GM18858 (cell line): ENCODE measurements around the gene FGFRL1.

Experiments used
- ATAC-seq: cut with Tn5 transposase; IDR thresholded peaks from one replicate; pipeline ENCODE4 v1.9.1; 2021; ENCODE audit not compliant: unreplicated experiment

Gene FGFRL1

DNA sequence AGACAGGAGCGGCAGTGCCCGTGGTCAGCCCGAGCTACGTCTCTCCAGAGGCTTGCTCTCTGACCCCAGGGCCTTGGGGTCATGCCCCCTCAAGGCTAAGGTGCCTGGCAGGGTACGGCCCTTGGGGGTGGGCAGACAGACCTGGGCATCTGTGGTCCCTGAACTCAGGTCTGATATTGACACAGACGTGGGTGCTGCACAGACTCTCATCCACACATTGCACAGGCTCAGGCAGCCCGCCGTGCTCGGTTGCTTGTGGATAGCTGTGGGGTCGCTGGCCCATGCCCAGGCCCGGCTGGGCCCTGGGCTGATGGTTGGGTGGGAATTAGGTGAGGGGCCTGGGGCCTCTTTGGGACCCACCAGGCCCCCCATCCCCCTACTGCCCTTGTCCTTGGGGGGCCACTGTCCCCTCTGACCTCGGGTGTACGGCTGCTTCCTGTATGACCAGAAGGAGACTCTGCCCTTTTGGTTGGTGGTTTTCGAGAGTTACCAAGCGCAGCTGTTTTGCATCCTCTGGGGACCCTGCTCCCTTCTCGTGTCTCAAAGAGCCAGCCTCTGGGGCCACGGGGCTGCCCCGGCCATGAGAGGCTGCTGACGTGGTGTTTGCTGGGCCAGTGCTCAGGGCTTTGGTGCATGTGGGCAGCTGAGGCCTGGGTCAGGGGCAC is 10.1 kb downstream of the FGFRL1 start:
- peak; percentile 81 for ATAC-seq

DNA sequence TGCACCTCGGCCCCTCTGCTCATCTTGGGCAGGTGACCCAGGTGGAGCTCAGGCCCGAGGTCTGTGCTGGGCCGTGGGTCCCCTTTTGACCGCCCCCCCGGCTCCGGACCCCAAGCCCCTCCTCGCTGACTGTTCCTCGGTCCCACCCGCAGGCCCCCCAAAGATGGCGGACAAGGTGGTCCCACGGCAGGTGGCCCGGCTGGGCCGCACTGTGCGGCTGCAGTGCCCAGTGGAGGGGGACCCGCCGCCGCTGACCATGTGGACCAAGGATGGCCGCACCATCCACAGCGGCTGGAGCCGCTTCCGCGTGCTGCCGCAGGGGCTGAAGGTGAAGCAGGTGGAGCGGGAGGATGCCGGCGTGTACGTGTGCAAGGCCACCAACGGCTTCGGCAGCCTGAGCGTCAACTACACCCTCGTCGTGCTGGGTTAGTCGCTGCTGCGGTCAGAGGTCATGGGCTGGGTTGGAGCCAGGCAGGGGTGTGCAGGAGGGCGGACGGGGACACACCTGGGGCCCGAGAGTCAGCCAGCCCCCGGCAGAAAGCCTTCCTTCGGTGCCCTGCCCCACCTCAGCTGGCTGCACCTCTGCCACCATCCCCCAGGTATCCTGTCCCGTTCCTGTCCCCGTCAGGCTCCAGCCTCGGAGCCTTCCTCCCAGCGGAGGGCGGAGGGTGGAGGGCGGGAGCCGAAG is 10.8 kb downstream of the FGFRL1 start:
- no peak for ATAC-seq

DNA sequence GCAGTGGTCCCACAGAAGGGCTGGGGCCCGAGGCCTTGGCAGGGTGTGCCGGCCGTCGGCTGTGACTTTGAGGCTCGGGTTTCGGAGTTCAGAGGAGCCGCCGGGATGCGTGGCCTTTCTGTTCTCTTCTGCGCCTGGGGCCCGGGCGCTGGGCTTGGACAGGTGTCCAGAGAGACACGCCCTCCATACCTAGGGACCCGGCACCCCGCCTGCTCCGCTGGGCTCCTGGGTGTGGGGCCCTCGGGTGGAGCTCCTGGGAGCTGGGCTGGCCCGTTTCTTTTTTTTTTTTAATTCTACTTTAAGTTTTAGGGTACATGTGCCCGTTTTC is 11.3 kb downstream of the FGFRL1 start:
- ATAC-seq = no peak

DNA sequence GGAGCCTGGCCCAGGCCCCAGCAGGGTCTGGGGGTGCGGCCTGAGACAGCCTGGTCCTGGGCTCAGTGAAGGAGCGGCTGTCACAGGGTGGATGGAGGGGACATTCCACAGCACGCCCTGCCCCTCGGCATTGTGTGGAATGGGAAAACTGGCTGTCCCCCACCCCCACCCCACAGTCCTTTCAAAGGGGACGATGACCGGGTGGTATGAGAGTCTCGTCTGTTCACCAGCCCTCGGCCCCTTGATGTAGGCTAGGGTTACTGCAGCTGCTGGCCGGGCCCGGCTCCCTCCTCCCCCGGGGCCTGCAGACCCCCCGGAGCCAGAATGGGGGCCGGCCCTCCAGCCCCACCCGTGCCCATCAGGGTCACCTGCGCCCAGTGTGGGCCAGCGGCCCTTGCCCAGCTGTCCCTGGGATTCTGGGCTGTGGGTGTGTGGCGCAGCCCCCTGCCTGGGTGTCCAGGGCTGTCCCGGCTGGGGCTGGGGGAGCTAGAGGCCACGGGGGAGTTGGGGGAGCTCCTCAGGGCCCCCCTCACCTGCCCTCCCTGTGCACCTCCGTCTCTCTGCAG is 11.7 kb downstream of the FGFRL1 start:
- no peak for ATAC-seq

DNA sequence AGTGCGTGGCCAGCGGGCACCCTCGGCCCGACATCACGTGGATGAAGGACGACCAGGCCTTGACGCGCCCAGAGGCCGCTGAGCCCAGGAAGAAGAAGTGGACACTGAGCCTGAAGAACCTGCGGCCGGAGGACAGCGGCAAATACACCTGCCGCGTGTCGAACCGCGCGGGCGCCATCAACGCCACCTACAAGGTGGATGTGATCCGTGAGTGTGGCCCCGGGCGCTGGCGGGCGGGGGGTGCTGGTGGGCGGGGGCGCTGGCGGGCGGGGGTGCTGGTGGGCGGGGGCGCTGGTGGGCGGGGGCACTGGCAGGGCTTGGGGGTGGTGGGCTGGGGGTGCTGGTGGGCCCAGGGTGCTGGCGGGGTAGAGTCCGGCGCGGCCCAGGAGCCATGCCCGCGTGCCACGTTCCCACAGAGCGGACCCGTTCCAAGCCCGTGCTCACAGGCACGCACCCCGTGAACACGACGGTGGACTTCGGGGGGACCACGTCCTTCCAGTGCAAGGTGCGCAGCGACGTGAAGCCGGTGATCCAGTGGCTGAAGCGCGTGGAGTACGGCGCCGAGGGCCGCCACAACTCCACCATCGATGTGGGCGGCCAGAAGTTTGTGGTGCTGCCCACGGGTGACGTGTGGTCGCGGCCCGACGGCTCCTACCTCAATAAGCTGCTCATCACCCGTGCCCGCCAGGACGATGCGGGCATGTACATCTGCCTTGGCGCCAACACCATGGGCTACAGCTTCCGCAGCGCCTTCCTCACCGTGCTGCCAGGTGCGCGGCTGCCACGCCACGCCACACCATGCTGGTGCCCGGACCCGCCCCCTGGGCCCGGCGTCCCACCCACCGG is 12.7 kb downstream of the FGFRL1 start:
- ATAC-seq = no peak

DNA sequence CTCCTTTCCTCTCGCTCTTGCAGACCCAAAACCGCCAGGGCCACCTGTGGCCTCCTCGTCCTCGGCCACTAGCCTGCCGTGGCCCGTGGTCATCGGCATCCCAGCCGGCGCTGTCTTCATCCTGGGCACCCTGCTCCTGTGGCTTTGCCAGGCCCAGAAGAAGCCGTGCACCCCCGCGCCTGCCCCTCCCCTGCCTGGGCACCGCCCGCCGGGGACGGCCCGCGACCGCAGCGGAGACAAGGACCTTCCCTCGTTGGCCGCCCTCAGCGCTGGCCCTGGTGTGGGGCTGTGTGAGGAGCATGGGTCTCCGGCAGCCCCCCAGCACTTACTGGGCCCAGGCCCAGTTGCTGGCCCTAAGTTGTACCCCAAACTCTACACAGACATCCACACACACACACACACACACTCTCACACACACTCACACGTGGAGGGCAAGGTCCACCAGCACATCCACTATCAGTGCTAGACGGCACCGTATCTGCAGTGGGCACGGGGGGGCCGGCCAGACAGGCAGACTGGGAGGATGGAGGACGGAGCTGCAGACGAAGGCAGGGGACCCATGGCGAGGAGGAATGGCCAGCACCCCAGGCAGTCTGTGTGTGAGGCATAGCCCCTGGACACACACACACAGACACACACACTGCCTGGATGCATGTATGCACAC is 13.6 kb downstream of the FGFRL1 start:
- no peak for ATAC-seq

DNA sequence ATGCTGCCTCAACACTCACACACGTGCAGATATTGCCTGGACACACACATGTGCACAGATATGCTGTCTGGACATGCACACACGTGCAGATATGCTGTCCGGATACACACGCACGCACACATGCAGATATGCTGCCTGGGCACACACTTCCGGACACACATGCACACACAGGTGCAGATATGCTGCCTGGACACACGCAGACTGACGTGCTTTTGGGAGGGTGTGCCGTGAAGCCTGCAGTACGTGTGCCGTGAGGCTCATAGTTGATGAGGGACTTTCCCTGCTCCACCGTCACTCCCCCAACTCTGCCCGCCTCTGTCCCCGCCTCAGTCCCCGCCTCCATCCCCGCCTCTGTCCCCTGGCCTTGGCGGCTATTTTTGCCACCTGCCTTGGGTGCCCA is 14.7 kb downstream of the FGFRL1 start:
- ATAC-seq = no peak

DNA sequence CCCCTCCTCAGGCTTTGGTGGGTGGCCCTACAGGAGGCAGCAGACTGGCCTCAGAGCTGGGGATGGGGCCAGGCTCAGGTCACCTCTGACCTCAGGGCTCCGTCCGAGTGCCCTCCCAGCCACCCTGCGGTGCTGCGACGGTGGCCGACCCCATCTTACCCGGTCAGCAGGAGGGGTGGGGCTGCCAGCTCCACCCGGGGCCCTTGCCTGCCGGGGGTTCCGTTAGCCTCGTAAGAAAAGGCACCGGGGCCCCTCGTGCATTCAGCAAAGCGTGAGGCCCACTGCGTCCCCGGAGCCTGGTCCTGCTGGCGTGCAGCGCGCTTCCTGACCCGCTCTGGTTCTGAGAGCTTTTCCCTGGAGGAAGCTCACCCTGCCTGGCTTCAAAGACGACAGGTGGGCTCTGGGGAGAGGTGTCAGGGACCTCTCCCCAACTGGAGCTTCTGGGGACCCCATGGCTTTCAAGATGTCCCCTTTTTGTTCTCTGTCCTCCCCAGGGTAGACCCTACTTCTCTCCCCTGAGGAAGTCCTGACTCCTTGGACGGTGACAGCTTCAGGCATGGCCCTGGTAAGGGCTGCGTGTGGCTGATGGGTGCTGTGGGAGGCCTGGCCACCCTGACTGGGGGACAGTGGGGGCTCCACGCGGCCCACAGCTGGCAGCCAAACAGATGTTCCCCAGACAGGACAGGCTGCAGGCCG is 15.9 kb downstream of the FGFRL1 start:
- ATAC-seq = no peak

DNA sequence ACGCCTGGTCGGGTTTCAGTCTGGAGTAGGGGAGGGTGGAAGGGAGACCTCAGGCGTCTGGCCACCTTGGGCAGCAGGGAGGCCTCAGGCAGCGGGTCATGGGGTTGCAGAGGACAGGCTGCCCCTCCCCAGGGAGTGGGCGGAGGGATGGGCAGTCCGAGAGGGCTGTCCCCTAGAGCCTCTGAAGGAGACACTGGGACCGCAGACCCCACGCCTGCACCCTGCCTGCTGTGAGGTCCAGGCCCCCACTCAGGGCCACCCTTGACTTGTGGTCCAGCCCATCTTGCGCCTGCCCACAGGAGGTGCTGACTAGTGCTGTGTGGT is 16.5 kb downstream of the FGFRL1 start:
- no peak for ATAC-seq

DNA sequence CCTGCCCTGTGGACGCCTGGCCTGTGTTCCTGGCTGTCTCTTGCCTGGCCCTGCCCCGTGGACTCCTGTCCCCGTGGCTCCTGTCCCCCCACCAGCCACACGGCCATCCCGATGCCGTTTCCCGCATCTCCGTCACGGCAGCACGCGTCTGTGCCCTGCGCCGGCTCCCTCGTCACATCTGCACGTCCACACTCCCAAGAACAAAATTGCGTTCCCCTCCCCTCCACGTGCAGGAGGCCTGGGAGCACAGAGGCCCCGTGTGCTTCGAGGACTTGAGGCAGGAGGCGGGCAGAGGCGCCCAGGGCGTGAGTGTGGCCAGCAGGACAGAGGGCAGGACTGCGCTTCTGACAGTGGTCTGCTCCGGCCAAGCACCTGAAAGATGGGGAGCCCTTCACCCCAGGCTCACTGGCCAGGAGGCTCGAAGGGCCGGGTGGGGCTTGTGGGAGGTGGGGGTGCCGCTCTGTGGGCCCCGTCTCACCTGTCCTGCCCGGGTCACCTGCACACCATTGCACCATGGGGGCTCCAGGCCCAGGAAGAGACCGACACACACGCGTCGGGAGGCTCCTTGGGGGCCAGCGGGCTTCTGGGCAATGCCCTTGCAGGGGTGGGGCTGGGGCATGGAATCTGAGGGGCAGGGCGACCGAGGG is 17.3 kb downstream of the FGFRL1 start:
- ATAC-seq = no peak

DNA sequence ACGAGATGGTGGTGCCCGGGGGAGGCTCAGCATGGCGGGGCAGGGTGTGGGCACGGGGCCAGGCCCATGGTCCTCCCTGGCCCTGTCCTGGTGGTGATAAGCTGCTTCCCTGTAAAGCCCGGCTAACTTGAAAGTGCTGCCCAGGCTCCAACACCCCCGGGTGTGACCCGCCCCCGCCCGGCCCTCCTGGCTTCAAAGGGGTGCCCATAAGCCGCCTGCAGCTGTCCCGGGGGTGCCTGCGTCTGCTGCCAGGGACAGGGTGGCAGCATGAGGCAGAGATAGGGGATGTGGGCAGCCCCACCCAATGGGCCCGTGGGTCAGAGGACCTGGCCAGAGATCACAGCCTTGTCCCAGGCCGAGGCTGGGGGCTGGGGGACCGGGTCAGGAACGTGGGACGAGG is 18.1 kb downstream of the FGFRL1 start:
- no peak for ATAC-seq

DNA sequence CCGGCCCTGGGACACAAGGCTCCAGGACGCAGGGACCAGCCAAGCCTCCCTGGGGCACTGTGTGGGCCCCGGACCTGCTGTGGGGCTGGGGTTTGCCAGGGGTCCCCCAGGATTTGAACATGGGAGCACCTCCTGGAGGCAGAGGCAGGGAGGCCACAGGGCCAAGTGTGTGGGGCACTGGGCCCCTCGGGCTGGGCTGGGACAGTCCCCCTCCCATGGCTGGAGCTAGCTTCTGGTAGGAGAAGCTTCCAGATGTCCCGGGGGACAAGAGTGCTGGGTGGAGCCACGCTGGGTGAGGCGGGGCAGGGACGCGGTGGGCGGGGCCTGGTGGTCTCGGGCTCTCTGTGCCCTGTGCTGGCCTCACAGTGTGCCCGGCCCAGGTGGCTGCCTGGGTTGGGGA is 18.6 kb downstream of the FGFRL1 start:
- ATAC-seq = no peak

DNA sequence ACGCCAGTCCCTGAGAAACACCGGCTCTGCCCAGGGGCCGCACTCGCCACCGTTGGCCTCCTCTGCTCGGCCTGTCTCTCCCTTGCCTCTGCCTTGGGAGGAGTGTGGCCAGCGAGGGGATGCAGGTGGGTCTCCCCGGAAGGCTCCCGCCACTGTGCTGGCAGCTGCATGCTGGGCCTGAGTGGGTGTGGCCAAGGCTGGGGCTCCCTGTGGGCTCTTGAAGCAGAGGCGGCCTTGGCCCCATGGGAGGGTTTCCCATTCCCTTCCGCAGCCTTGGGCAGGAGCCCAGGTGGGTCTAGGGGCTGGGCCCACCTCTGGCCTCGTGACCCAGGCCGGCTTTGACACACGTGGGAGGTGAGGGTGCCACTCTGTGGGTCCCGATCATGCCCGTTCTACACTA is 19.1 kb downstream of the FGFRL1 start:
- no peak for ATAC-seq

DNA sequence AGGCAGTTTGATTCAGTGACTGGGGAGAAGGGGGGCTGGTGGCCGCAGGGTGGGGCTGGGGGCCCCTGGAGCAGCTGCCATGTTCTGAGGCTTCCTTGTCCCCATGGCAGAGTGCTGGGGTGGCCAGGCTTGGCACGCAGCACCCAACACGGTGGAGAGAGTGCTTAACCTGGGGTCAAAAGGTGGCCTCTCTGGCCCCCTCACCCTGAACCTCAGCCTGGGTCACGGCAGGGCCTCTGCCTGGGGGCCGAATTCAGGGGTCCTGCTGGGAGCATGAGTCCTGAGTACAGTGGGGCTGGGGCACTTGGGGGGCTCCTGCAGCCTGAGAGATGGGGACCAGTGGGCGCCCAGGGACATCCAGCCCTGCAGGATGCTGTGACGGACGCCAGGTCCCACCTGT is 19.9 kb downstream of the FGFRL1 start:
- no peak for ATAC-seq

DNA sequence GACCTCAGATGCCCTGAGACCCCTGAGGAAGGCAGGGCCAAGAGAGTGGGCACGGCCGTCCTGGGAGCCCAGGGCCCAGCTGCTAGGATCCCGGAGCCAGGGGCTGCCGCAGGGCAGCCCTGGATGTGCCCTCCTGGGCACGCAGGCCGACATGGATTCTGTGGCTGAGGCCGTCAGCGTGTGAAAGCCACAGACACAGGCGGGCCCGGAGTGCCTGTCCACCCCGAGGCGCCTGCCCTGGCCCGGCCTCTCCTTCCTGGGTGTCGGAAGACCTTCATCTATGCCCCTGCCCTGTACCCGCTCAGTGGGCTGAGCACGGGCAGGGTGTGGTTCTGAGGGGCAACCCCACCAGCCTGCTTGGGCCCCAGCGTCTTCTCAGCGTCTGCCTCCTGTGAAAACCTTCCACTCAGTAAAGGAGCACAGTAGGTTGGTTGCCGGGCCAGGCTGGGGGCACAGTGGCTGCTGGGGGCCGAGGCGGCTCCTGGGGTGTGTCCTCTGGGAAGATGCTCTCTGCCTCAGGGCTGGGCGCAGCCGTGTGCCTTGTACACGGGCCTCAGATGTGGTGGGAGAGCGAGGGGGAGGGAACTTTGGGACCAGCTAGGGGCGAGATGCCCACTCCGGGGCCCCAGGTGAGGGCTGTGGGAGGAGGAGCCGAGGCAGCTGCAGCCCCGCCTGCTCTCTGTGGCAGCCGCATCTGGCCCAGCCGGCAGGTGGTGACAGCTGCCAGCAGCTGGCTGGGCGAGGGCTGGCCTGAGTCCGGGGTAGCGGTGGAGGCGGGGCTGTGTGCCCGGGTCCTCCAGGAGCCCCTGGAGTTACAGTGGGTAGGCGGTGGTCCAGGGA is 20.8 kb downstream of the FGFRL1 start:
- no peak for ATAC-seq

DNA sequence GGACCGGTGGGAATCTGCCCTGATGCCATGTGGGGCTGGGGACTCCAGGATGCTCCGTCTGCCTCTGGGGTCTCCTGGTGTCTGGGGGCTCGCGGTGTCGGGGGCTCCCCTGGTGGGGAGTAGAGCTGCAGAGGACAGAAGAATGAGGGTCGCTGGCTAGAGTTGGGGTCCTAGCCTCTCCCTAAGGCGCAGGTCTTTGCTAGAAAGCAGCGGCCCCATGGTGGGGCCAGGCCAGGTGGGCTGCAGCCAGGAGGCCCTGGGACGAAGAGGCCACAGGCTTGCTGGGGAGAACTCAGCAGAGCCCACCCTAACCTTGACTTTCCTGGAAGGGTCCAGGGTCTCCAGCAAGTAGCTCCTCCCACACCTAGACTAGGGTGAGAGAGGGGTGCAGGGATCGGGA is 21.4 kb downstream of the FGFRL1 start:
- no peak for ATAC-seq

DNA sequence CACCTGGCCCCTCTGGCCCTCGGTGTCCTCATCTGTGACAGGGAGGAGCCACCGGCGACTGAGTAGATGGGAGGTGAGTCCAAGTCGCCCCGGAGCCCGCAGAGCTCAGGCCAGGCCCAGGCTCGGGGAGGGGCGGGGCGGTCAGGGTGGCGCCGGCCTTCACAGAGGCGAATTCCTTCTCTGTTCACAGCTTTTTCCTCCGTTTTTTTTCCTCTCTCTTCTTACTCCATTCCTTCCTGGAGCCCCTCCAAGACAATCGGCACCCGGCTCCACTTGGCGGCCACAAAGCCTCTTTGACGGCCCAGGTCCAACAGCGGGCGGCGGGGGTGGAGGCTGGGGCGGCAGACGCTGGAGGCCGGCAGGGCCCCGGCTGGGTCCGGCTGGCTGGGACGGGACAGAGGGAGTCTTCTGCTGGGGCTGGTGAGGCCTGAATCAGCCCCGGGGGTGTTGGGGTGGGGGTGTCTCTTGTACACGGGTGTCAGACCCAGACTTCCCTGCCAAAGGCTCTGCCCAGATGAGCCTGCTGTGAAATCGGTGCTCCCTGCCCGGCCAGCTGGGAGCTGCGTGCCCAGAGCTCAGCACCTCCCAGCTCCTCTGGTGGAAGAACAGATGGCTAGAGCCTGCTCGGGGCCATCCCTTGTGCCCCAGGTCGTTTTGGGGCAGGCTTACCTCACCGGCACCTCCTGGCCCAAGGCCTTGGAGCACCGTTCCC is 22.6 kb downstream of the FGFRL1 start:
- ATAC-seq = no peak

DNA sequence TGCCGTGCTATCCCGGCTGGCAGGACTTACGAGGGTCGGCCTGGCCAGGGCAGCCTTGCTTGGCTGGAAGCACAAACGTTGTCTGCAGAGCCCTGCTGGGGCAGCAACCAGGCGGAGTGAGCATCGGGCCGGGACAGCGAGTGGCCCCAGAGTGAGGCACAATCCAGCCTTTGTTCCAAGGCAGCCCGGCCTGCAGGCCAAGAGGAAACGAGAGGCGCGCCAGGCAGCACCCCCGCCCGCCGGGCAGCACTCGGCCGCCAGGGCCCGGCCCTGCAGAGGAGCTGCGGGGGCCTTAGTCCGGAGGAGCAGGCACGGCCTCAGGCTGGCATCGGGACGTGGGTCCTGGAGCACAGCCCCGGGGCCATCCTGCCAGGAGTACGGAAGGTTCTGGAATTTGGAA is 24.1 kb downstream of the FGFRL1 start:
- ATAC-seq = no peak

DNA sequence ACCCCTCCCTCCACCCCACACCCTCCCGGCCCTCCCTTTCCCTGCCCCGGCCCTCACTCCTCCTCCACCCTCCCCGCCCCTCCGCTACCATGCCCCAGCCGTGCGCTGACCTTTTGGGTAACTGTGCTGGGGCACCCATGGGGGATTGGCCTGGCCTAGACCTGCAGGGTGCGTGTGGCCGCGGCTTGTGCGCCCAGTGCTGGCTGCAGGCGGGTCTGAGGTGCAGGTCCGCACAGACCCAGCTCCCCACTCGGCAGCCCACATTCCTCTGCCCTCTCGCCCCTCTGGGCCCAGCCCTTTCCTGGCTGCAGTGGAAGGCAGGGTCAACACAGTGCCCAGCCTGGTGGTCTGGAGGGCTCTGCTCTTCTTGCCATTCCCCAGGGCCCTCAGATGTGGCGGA is 24.7 kb downstream of the FGFRL1 start:
- ATAC-seq = no peak
